ENCODE measurements around the gene CBR3. TPM values are rescaled to one million over a fixed set of nuclear protein-coding genes. Genes with fewer than 3 reads are reported as not detected.

The CBR3 gene
- total RNA-seq, 1 experiment from 2014 or later, result 12.9 TPM

- DNase-seq (ENCODE audit: low spot score), result no peak
- POLR2A ChIA-PET, result interaction anchor here (1.1 kb wide), 1 partner anchor 20 kb away, joined by 3 read pairs; no protein-coding TSS in a partner anchor
- CTCF ChIA-PET, result interaction anchor here (0.7 to 1.2 kb wide), 5 partner anchors 11 to 51 kb away, joined by 3 to 5 read pairs (median 3); no protein-coding TSS in a partner anchor
- no peaks in the 10 kb centered on the region for H3K27me3 Mint-ChIP-seq (ENCODE audit: low read depth)
- TF ChIP-seq, protein P1, sequence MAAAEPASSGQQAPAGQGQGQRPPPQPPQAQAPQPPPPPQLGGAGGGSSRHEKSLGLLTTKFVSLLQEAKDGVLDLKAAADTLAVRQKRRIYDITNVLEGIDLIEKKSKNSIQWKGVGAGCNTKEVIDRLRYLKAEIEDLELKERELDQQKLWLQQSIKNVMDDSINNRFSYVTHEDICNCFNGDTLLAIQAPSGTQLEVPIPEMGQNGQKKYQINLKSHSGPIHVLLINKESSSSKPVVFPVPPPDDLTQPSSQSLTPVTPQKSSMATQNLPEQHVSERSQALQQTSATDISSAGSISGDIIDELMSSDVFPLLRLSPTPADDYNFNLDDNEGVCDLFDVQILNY (CRISPR knock-in tag; IDR thresholded peaks at IDR 0.05), result no peak
- TF ChIP-seq SOX15 (CRISPR knock-in tag; IDR thresholded peaks at IDR 0.05), result no peak
- no peak for ATAC-seq
- no peaks in the 10 kb centered on the region for H3K4me1 Mint-ChIP-seq
- no peak overlapping the region for H3K27ac Mint-ChIP-seq
- no peak overlapping the region for H3K4me3 Mint-ChIP-seq
- peaks cover 10% of the 10 kb centered on the region for H3K9me3 Mint-ChIP-seq
- no peaks in the 10 kb centered on the region for H3K36me3 Mint-ChIP-seq
Observed at GRCh38 chr21:36175771-36176565, 41.1 kb downstream of the CBR3 start.

- Mint-ChIP-seq H3K27ac (no peak overlapping the region), H3K27me3 (ENCODE audit: low read depth) (no peaks in the 10 kb centered on the region), H3K4me3 (no peak overlapping the region), H3K9me3 (peaks cover 12% of the 10 kb centered on the region), H3K36me3 (no peaks in the 10 kb centered on the region), H3K4me1 (no peaks in the 10 kb centered on the region)
- TF ChIP-seq, protein P2, sequence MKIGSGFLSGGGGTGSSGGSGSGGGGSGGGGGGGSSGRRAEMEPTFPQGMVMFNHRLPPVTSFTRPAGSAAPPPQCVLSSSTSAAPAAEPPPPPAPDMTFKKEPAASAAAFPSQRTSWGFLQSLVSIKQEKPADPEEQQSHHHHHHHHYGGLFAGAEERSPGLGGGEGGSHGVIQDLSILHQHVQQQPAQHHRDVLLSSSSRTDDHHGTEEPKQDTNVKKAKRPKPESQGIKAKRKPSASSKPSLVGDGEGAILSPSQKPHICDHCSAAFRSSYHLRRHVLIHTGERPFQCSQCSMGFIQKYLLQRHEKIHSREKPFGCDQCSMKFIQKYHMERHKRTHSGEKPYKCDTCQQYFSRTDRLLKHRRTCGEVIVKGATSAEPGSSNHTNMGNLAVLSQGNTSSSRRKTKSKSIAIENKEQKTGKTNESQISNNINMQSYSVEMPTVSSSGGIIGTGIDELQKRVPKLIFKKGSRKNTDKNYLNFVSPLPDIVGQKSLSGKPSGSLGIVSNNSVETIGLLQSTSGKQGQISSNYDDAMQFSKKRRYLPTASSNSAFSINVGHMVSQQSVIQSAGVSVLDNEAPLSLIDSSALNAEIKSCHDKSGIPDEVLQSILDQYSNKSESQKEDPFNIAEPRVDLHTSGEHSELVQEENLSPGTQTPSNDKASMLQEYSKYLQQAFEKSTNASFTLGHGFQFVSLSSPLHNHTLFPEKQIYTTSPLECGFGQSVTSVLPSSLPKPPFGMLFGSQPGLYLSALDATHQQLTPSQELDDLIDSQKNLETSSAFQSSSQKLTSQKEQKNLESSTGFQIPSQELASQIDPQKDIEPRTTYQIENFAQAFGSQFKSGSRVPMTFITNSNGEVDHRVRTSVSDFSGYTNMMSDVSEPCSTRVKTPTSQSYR (CRISPR knock-in tag; IDR thresholded peaks at IDR 0.05), result no peak
- TF ChIP-seq GABPB1 (CRISPR knock-in tag; IDR thresholded peaks at IDR 0.05), result no peak
- TF ChIP-seq CBFB (CRISPR knock-in tag; IDR thresholded peaks at IDR 0.05; ENCODE audit: low read depth), result no peak
- TF ChIP-seq GTF2I (CRISPR knock-in tag; conservative IDR thresholded peaks at IDR 0.05), result no peak
- TF ChIP-seq, protein P3, sequence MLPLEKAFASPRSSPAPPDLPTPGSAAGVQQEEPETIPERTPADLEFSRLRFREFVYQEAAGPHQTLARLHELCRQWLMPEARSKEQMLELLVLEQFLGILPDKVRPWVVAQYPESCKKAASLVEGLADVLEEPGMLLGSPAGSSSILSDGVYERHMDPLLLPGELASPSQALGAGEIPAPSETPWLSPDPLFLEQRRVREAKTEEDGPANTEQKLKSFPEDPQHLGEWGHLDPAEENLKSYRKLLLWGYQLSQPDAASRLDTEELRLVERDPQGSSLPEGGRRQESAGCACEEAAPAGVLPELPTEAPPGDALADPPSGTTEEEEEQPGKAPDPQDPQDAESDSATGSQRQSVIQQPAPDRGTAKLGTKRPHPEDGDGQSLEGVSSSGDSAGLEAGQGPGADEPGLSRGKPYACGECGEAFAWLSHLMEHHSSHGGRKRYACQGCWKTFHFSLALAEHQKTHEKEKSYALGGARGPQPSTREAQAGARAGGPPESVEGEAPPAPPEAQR (CRISPR knock-in tag; IDR thresholded peaks at IDR 0.05), result no peak
- TF ChIP-seq JUN (CRISPR knock-in tag; IDR thresholded peaks at IDR 0.05), result no peak
- no peak for TF ChIP-seq NFATC4 (CRISPR knock-in tag; IDR thresholded peaks at IDR 0.05)
- TF ChIP-seq, protein P4, sequence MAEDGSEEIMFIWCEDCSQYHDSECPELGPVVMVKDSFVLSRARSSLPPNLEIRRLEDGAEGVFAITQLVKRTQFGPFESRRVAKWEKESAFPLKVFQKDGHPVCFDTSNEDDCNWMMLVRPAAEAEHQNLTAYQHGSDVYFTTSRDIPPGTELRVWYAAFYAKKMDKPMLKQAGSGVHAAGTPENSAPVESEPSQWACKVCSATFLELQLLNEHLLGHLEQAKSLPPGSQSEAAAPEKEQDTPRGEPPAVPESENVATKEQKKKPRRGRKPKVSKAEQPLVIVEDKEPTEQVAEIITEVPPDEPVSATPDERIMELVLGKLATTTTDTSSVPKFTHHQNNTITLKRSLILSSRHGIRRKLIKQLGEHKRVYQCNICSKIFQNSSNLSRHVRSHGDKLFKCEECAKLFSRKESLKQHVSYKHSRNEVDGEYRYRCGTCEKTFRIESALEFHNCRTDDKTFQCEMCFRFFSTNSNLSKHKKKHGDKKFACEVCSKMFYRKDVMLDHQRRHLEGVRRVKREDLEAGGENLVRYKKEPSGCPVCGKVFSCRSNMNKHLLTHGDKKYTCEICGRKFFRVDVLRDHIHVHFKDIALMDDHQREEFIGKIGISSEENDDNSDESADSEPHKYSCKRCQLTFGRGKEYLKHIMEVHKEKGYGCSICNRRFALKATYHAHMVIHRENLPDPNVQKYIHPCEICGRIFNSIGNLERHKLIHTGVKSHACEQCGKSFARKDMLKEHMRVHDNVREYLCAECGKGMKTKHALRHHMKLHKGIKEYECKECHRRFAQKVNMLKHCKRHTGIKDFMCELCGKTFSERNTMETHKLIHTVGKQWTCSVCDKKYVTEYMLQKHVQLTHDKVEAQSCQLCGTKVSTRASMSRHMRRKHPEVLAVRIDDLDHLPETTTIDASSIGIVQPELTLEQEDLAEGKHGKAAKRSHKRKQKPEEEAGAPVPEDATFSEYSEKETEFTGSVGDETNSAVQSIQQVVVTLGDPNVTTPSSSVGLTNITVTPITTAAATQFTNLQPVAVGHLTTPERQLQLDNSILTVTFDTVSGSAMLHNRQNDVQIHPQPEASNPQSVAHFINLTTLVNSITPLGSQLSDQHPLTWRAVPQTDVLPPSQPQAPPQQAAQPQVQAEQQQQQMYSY (CRISPR knock-in tag; IDR thresholded peaks at IDR 0.05), result no peak
- POLR2A ChIA-PET, result no interaction called here
- CTCF ChIA-PET, result interaction anchor here (0.9 kb wide), 1 partner anchor 31 kb away, joined by 3 read pairs; no protein-coding TSS in a partner anchor
- ATAC-seq (no peak), DNase-seq (ENCODE audit: low spot score) (no peak)
Observed at GRCh38 chr21:36178349-36178748, 43.5 kb downstream of the CBR3 start.

DNA sequence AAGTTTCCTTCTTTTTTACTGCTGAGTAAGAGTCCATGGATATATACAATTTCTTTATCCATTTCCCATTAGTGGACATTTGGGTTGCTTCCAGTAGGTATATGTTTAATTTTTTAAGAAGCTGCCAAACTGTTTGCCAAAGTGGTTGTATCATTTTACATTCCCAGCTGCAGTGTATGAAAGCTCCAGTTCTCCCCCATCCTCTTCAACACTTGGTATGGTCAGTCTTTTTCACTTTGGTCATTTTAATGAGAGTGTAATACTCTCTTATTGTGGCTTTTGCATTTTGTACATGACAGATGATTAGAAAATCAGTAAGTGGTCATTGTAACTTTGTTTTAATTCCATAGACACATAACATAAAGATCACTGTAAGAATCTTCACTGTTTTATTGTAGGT is 44.3 kb downstream of the CBR3 start:
- no peaks in the 10 kb centered on the region for H3K4me1 Mint-ChIP-seq
- peaks cover 12% of the 10 kb centered on the region for H3K9me3 Mint-ChIP-seq
- no peak for DNase-seq (ENCODE audit: low spot score)
- no peak overlapping the region for H3K27ac Mint-ChIP-seq
- ATAC-seq, result no peak
- no peaks in the 10 kb centered on the region for H3K27me3 Mint-ChIP-seq (ENCODE audit: low read depth)
- ChIA-PET CTCF (no interaction called here), POLR2A (no interaction called here)
- no peaks in the 10 kb centered on the region for H3K36me3 Mint-ChIP-seq
- H3K4me3 Mint-ChIP-seq, result no peak overlapping the region
- TF ChIP-seq ZMAT4 (CRISPR knock-in tag; IDR thresholded peaks at IDR 0.05) (no peak), ZNF121 (CRISPR knock-in tag; IDR thresholded peaks at IDR 0.05) (no peak), OVOL2 (CRISPR knock-in tag; IDR thresholded peaks at IDR 0.05; ENCODE audit: borderline replicate concordance) (no peak), IRF2 (CRISPR knock-in tag; IDR thresholded peaks at IDR 0.05; ENCODE audit: borderline replicate concordance, low read depth) (no peak), HMGA2 (CRISPR knock-in tag; IDR thresholded peaks at IDR 0.05) (no peak), NR1H2 (CRISPR knock-in tag; IDR thresholded peaks at IDR 0.05) (no peak), CREB1 (CRISPR knock-in tag; IDR thresholded peaks at IDR 0.05) (no peak), ZNF232 (CRISPR knock-in tag; IDR thresholded peaks at IDR 0.05) (no peak)
- TF ChIP-seq, protein P1 (CRISPR knock-in tag; IDR thresholded peaks at IDR 0.05), result no peak
- TF ChIP-seq, protein P2 (CRISPR knock-in tag; IDR thresholded peaks at IDR 0.05), result no peak

Measured in WTC11 (cell line).